ENCODE measurements around the gene EDC4. TPM values are rescaled to one million over a fixed set of nuclear protein-coding genes. Genes with fewer than 3 reads are reported as not detected.
A peak's percentile ranks its signal among the peaks of the same experiment; 100 is the strongest.

EDC4 gene
- total and polyA plus RNA-seq, 2 of the 13 experiments (the other 11 are each of a cell fraction or from before 2014, with no cell fraction given): 51.4 to 59.1 TPM

GRCh38 chr16:67847064-67847861 is 25.6 kb upstream of the EDC4 start, which contains the start of gene CENPT (continued):
- no peak for TF ChIP-seq ZNF629 (CRISPR knock-in tag; conservative IDR thresholded peaks at IDR 0.05)
- TF ChIP-seq RAD21 (CRISPR knock-in tag; IDR thresholded peaks at IDR 0.05): peak; percentile 11; the same call in 1 of the 2 replicates
- 0 out of 2 replicates have a peak, but pooled peaks have one; percentile 17 for TF ChIP-seq ZBTB1 (CRISPR knock-in tag; IDR thresholded peaks at IDR 0.05; ENCODE audit: borderline replicate concordance)
- TF ChIP-seq KDM6A (CRISPR knock-in tag; IDR thresholded peaks at IDR 0.05; ENCODE audit: low read depth): peak; percentile 24; the same call in 1 of the 2 replicates
- no peak for TF ChIP-seq NR2C2 (CRISPR knock-in tag; IDR thresholded peaks at IDR 0.05; ENCODE audit: borderline replicate concordance)
- no peak for TF ChIP-seq ZNF382 (CRISPR knock-in tag; IDR thresholded peaks at IDR 0.05; ENCODE audit: borderline replicate concordance)
- no peak for TF ChIP-seq RFX5 (IDR thresholded peaks at IDR 0.05; ENCODE audit: low read depth, low read length)
- TF ChIP-seq ONECUT2 (CRISPR knock-in tag; IDR thresholded peaks at IDR 0.05): no peak
- TF ChIP-seq RARA (CRISPR knock-in tag; IDR thresholded peaks at IDR 0.05): no peak
- no peak for TF ChIP-seq ZNF20 (CRISPR knock-in tag; IDR thresholded peaks at IDR 0.05)
- TF ChIP-seq ZNF331 (CRISPR knock-in tag; IDR thresholded peaks at IDR 0.05): no peak
- TF ChIP-seq MAF1 (CRISPR knock-in tag; IDR thresholded peaks at IDR 0.05; ENCODE audit: borderline replicate concordance): no peak
- peak; percentile 10; the same call in 1 of the 2 replicates for TF ChIP-seq MEIS2 (CRISPR knock-in tag; IDR thresholded peaks at IDR 0.05)
- TF ChIP-seq TGIF2 (CRISPR knock-in tag; IDR thresholded peaks at IDR 0.05): peak; percentile 25
- TF ChIP-seq ZNF563 (CRISPR knock-in tag; IDR thresholded peaks at IDR 0.05): no peak
- no peak for TF ChIP-seq ZMAT5 (CRISPR knock-in tag; IDR thresholded peaks at IDR 0.05; ENCODE audit: borderline replicate concordance, low read depth)
- no peak for TF ChIP-seq ZNF484 (CRISPR knock-in tag; IDR thresholded peaks at IDR 0.05; ENCODE audit: borderline replicate concordance, low read depth)
- no peak for TF ChIP-seq ZNF713 (CRISPR knock-in tag; IDR thresholded peaks at IDR 0.05)
- TF ChIP-seq, protein P1, sequence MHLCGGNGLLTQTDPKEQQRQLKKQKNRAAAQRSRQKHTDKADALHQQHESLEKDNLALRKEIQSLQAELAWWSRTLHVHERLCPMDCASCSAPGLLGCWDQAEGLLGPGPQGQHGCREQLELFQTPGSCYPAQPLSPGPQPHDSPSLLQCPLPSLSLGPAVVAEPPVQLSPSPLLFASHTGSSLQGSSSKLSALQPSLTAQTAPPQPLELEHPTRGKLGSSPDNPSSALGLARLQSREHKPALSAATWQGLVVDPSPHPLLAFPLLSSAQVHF (CRISPR knock-in tag; IDR thresholded peaks at IDR 0.05): 0 out of 2 replicates have a peak, but pooled peaks have one; percentile 60
- TF ChIP-seq TEAD2 (CRISPR knock-in tag; IDR thresholded peaks at IDR 0.05): no peak
- no peak for TF ChIP-seq AKAP8 (CRISPR knock-in tag; IDR thresholded peaks at IDR 0.05)
- no peak for TF ChIP-seq GATAD2A (CRISPR knock-in tag; IDR thresholded peaks at IDR 0.05)
- TF ChIP-seq ZNF160 (CRISPR knock-in tag; IDR thresholded peaks at IDR 0.05): no peak
- TF ChIP-seq KAT7 (CRISPR knock-in tag; IDR thresholded peaks at IDR 0.05; ENCODE audit: borderline replicate concordance): 0 out of 2 replicates have a peak, but pooled peaks have one; percentile 5
- no peak for TF ChIP-seq ZXDC (CRISPR knock-in tag; IDR thresholded peaks at IDR 0.05)
- 0 out of 2 replicates have a peak, but pooled peaks have one; percentile 26 for TF ChIP-seq CBX5 (CRISPR knock-in tag; IDR thresholded peaks at IDR 0.05; ENCODE audit: borderline replicate concordance)
- no peak for TF ChIP-seq ZNF644 (CRISPR knock-in tag; IDR thresholded peaks at IDR 0.05; ENCODE audit: low read depth)
- 0 out of 2 replicates have a peak, but pooled peaks have one; percentile 11 for TF ChIP-seq CC2D1A (CRISPR knock-in tag; IDR thresholded peaks at IDR 0.05)
- peak; percentile 37; the same call in 1 of the 2 replicates for TF ChIP-seq ZBTB20 (CRISPR knock-in tag; IDR thresholded peaks at IDR 0.05; ENCODE audit: borderline replicate concordance, low read depth)
